NCI-H446 (cell line): ENCODE results near the gene ADAMTS12.

ENCODE experiments used
- DNase-seq, 2 experiments: peaks; one replicate each; lab custom pipeline; 2025; lab: John Stamatoyannopoulos, UW

ADAMTS12 gene

GRCh38 chr5:33657176-33657575 lies 234.6 kb downstream of the ADAMTS12 start:
- no peak for DNase-seq

GRCh38 chr5:33650911-33651310 lies 240.9 kb downstream of the ADAMTS12 start:
- DNase-seq, result no peak

GRCh38 chr5:33649549-33650482 lies 242.0 kb downstream of the ADAMTS12 start:
- DNase-seq, result no peak

- DNase-seq, result no peak
These were observed 249.9 kb downstream of the ADAMTS12 start for GRCh38 chr5:33641744-33642505.

- no peak for DNase-seq
These were observed 252.3 kb downstream of the ADAMTS12 start for GRCh38 chr5:33639474-33639873.

- DNase-seq, result no peak
These were observed 254.8 kb downstream of the ADAMTS12 start for GRCh38 chr5:33637011-33637410.

- no peak for DNase-seq
These were observed 256.2 kb downstream of the ADAMTS12 start for GRCh38 chr5:33635582-33635981.

GRCh38 chr5:33633699-33634098 lies 258.1 kb downstream of the ADAMTS12 start:
- DNase-seq, result no peak

GRCh38 chr5:33631786-33632185 lies 260.0 kb downstream of the ADAMTS12 start:
- no peak for DNase-seq

GRCh38 chr5:33631139-33631538 lies 260.7 kb downstream of the ADAMTS12 start:
- DNase-seq, result no peak

- DNase-seq, result no peak
These were observed 261.8 kb downstream of the ADAMTS12 start for GRCh38 chr5:33629999-33630398.

GRCh38 chr5:33628796-33629195 lies 263.0 kb downstream of the ADAMTS12 start:
- no peak for DNase-seq

- no peak for DNase-seq
These were observed 270.3 kb downstream of the ADAMTS12 start for GRCh38 chr5:33621514-33621913.

GRCh38 chr5:33614039-33614438 lies 277.8 kb downstream of the ADAMTS12 start:
- DNase-seq, result no peak

GRCh38 chr5:33612386-33612785 lies 279.4 kb downstream of the ADAMTS12 start:
- DNase-seq, result no peak

GRCh38 chr5:33611877-33612276 lies 279.9 kb downstream of the ADAMTS12 start:
- no peak for DNase-seq

- DNase-seq, result no peak
These were observed 283.3 kb downstream of the ADAMTS12 start for GRCh38 chr5:33608344-33609041.

- no peak for DNase-seq
These were observed 287.3 kb downstream of the ADAMTS12 start for GRCh38 chr5:33604503-33604902.

GRCh38 chr5:33601881-33602280 lies 289.9 kb downstream of the ADAMTS12 start:
- no peak for DNase-seq

GRCh38 chr5:33595303-33595702 lies 296.5 kb downstream of the ADAMTS12 start:
- no peak for DNase-seq

- no peak for DNase-seq
These were observed 297.8 kb downstream of the ADAMTS12 start for GRCh38 chr5:33594006-33594405.

GRCh38 chr5:33592245-33592644 lies 299.5 kb downstream of the ADAMTS12 start:
- DNase-seq, result no peak
